ENCODE data around the gene NCOA1.
A peak's percentile ranks its signal among the peaks of the same experiment; 100 is the strongest.

NCOA1 gene

GRCh38 chr2:24707143-24707542 is 216.1 kb downstream of the NCOA1 start:
- DNase-seq (ENCODE audit: low read depth), result no peak
- H3K4me3 ChIP-seq (ENCODE audit: low read length), result no peak overlapping the region
- TF ChIP-seq CTCF (conservative IDR thresholded peaks at IDR 0.05; ENCODE audit: low read length), result no peak

- H3K4me3 ChIP-seq (ENCODE audit: low read length), result no peak overlapping the region
- no peak for DNase-seq (ENCODE audit: low read depth)
- TF ChIP-seq CTCF (conservative IDR thresholded peaks at IDR 0.05; ENCODE audit: low read length), result no peak
These were observed 217.6 kb downstream of the NCOA1 start for GRCh38 chr2:24708537-24709152.

- no peak for TF ChIP-seq CTCF (conservative IDR thresholded peaks at IDR 0.05; ENCODE audit: low read length)
- DNase-seq (ENCODE audit: low read depth), result no peak
- no peak overlapping the region for H3K4me3 ChIP-seq (ENCODE audit: low read length)
These were observed 219.8 kb downstream of the NCOA1 start for GRCh38 chr2:24710806-24711205.

- DNase-seq (ENCODE audit: low read depth), result peak; percentile 13
- no peak for TF ChIP-seq CTCF (conservative IDR thresholded peaks at IDR 0.05; ENCODE audit: low read length)
- H3K4me3 ChIP-seq (ENCODE audit: low read length), result no peak overlapping the region
These were observed 220.8 kb downstream of the NCOA1 start for GRCh38 chr2:24711865-24712264.

GRCh38 chr2:24712296-24712695 is 221.2 kb downstream of the NCOA1 start:
- DNase-seq (ENCODE audit: low read depth), result no peak
- TF ChIP-seq CTCF (conservative IDR thresholded peaks at IDR 0.05; ENCODE audit: low read length), result no peak

GRCh38 chr2:24717263-24717951 is 226.4 kb downstream of the NCOA1 start:
- H3K4me3 ChIP-seq (ENCODE audit: low read length), result no peak overlapping the region
- TF ChIP-seq CTCF (conservative IDR thresholded peaks at IDR 0.05; ENCODE audit: low read length), result no peak
- no peak for DNase-seq (ENCODE audit: low read depth)

More at GRCh38 chr2:24712296-24712695, 221.2 kb downstream of the NCOA1 start:
- H3K4me3 ChIP-seq (ENCODE audit: low read length), result no peak overlapping the region

GRCh38 chr2:24720310-24720709 is 229.3 kb downstream of the NCOA1 start:
- no peak overlapping the region for H3K4me3 ChIP-seq (ENCODE audit: low read length)
- DNase-seq (ENCODE audit: low read depth), result no peak
- TF ChIP-seq CTCF (conservative IDR thresholded peaks at IDR 0.05; ENCODE audit: low read length), result no peak
